GM21825 (cell line): ENCODE results near the gene REC114.
"Not testable (repeated sequence)": the region's sequence is repeated elsewhere in the genome, so short reads cannot be mapped to it uniquely, and the experiment has no call there.

Experiments used
- ATAC-seq: cut with Tn5 transposase; IDR thresholded peaks from one replicate; pipeline ENCODE4 v1.9.1; 2021; ENCODE audit warnings: mild to moderate bottlenecking, moderate library complexity; ENCODE audit not compliant: unreplicated experiment

The REC114 gene, protein sequence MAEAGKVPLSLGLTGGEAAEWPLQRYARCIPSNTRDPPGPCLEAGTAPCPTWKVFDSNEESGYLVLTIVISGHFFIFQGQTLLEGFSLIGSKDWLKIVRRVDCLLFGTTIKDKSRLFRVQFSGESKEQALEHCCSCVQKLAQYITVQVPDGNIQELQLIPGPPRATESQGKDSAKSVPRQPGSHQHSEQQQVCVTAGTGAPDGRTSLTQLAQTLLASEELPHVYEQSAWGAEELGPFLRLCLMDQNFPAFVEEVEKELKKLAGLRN

DNA sequence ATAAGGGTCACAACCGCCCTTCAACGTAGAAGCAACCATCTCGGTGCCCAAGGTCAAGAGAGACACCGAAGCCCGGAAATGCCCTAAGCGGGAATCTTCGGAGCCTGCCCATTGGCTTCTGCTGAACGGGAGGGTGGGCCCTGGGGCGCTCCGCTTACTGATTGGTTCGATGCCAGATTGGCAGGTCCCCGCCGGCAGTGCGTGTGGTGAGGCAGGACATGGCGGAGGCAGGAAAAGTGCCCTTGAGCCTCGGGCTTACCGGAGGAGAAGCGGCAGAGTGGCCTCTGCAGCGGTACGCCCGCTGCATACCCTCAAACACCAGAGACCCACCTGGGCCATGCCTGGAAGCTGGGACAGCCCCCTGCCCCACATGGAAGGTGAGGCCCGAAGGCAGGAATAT lies at the start of gene REC114:
Gene REC114 (plus strand): TSS at position 197 of the 400 bp plus-strand sequence. CDS start 22 bp downstream, at position 219.
- no peak for ATAC-seq

GRCh38 chr15:73393336-73393735 lies 49.6 kb upstream of the REC114 start:
- no peak for ATAC-seq

DNA sequence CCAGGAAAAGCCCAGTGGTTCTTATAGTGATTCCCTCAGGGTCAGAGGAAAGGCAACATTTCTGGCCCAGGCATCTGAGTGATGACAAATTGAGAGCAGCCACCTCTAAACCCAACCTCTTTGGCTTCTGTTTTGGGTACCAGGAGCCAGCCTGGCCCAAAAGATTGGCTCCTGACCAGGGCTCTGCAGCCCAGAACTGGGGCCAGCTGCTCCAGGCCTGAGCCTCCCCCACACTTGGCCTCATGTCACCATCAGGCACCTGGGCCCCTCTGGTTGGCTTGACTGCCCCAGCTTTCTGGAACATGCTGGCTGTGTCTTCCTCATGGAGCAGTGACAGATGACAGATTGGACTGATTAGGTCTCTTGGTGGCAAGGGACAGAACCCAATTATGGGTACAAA lies 48.2 kb upstream of the REC114 start:
- no peak for ATAC-seq

GRCh38 chr15:73395671-73396070 lies 47.3 kb upstream of the REC114 start:
- ATAC-seq, result no peak

GRCh38 chr15:73397461-73397860 lies 45.5 kb upstream of the REC114 start:
- no peak for ATAC-seq

- no peak for ATAC-seq
These were observed 44.1 kb upstream of the REC114 start for GRCh38 chr15:73398861-73399260.

DNA sequence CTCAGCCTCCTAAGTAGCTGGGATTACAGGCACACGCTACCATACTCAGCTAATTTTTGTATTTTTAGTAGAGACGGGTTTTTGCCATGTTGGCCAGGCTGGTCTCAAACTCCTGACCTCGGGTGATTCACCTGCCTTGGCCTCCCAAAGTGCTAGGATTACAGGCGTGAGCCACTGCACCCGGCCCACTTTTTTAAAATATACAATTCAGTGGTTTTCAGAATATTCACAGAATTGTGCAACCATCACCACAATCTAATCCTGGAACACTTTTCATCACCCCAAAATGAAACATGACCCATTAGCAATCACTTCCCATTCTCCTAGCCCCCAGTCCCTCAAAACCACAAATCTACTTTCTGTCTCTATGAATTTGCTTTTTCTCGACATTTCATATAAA lies 42.7 kb upstream of the REC114 start:
- not testable (repeated sequence) for ATAC-seq

- no peak for ATAC-seq
These were observed 39.8 kb upstream of the REC114 start for GRCh38 chr15:73403171-73403570.

- ATAC-seq, result no peak
These were observed 28.1 kb upstream of the REC114 start for GRCh38 chr15:73414876-73415275.

DNA sequence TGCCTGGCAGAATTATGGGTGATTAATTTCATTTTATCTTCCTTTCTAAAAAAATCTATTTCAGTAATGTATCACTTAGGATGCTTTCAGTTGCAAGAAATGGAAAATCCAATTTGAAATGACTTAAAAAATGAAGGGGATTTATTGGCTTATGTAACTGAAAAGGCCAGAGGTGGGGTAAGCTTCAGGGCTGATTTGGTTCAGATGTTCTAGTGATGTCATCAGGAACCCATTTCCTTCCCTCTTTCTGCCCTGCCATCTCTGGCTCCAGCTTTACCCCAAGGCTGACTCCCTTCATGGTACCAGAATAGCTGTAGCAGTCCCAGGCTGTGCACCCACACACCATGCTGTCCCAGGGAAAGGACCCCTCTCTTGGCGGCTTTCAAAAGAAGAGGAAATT lies 18.5 kb upstream of the REC114 start:
- no peak for ATAC-seq

GRCh38 chr15:73425510-73425909 lies 17.5 kb upstream of the REC114 start:
- no peak for ATAC-seq

- no peak for ATAC-seq
These were observed 16.5 kb upstream of the REC114 start for GRCh38 chr15:73426323-73426994.

GRCh38 chr15:73431329-73431728 lies 11.6 kb upstream of the REC114 start:
- ATAC-seq, result not testable (repeated sequence)

- ATAC-seq, result no peak
These were observed 9.1 kb upstream of the REC114 start for GRCh38 chr15:73433873-73434272.

- ATAC-seq, result no peak
These were observed 6.4 kb upstream of the REC114 start for GRCh38 chr15:73436613-73437012.

- no peak for ATAC-seq
These were observed 5.3 kb upstream of the REC114 start for GRCh38 chr15:73437543-73438109.

- ATAC-seq, result no peak
These were observed 4.3 kb upstream of the REC114 start for GRCh38 chr15:73438651-73439050.

GRCh38 chr15:73440571-73440970 lies 2.4 kb upstream of the REC114 start:
- ATAC-seq, result no peak

- ATAC-seq, result no peak
These were observed 543 bp upstream of the REC114 start for GRCh38 chr15:73442421-73442820.

DNA sequence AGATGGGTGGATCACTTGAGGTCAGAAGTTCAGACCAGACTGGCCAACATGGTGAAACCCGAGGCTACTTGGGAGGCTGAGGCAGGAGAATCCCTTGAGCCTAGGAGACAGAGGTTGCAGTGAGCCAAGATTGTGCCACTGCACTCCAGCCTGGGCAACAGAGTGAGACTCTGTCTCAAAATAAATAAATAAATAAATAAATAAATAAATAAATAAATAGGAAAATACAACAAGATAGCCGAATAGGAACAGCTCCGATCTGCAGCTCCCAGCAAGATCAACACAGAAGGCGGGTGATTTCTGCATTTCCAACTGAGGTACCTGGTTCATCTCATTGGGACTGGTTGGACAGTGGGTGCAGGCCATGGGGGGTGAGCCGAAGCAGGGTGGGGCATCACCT lies 4.5 kb downstream of the REC114 start:
- ATAC-seq, result not testable (repeated sequence)

DNA sequence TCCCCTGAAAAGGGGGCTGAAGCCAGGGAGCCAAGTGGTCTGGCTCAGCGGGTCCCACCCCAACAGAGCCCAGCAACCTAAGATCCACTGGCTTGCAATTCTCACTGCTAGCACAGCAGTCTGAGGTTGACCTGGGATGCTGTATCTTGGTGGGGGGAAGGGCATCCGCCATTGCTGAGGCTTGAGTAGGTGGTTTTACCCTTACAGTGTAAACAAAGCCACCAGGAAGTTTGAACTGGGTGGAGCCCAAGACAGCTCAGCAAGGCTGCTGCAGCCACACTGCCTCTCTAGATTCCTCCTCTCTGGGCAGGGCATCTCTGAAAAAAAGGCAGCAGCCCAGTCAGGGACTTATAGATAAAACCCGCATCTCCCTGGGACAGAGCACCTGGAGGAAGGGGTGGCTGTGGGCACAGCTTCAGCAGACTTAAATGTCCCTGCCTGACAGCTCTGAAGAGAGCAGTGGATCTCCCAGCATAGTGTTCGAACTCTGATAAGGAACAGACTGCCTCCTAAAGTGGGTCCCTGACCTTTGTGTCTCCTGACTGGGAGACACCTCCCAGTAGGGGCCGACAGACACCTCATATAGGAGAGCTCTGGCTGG lies 5.3 kb downstream of the REC114 start:
- ATAC-seq, result not testable (repeated sequence)

DNA sequence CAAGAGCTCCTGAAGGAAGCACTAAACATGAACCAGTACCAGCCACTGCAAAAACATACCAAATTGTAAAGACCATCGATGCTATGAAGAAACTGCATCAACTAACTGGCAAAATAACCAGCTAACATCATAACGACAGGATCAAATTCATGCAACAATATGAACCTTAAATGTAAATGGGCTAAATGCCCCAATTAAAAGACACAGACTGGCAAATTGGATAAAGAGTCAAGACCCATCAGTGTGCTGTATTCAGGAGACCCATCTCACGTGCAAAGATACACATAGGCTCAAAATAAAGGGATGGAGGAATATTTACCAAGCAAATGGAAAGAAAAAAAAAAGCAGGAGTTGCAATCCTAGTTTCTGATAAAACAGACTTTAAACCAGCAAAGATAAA lies 7.0 kb downstream of the REC114 start:
- not testable (repeated sequence) for ATAC-seq
